Measurements from ENCODE around the gene CCDC127. TPM values are rescaled to one million over a fixed set of nuclear protein-coding genes. Genes with fewer than 3 reads are reported as not detected.

The CCDC127 gene
- total RNA-seq, 1 donor from 2014 or later: 2.9 TPM

GRCh38 chr5:160921-161802 lies 56.8 kb downstream of the CCDC127 start:
- DNase-seq (ENCODE audit: low read depth): no peak
- H3K27me3 ChIP-seq (ENCODE audit: control insufficient read depth, insufficient read depth, low read length): no peaks in the 10 kb centered on the region
- no peak for FAIRE-seq
- H3K4me3 ChIP-seq (ENCODE audit: low read depth, low read length): no peak overlapping the region
- no peaks in the 10 kb centered on the region for H3K36me3 ChIP-seq (ENCODE audit: control insufficient read depth, insufficient read depth, low read length)
- no peak for TF ChIP-seq CTCF (IDR thresholded peaks at IDR 0.05; ENCODE audit: insufficient read depth, low read length, severe bottlenecking)

GRCh38 chr5:160173-160510 lies 57.8 kb downstream of the CCDC127 start:
- DNase-seq (ENCODE audit: low read depth): no peak
- no peak overlapping the region for H3K4me3 ChIP-seq (ENCODE audit: low read depth, low read length)
- TF ChIP-seq CTCF (IDR thresholded peaks at IDR 0.05; ENCODE audit: insufficient read depth, low read length, severe bottlenecking): no peak
- no peaks in the 10 kb centered on the region for H3K36me3 ChIP-seq (ENCODE audit: control insufficient read depth, insufficient read depth, low read length)
- no peaks in the 10 kb centered on the region for H3K27me3 ChIP-seq (ENCODE audit: control insufficient read depth, insufficient read depth, low read length)
- no peak for FAIRE-seq

- FAIRE-seq (no peak), DNase-seq (ENCODE audit: low read depth) (no peak)
- H3K27me3 ChIP-seq (ENCODE audit: control insufficient read depth, insufficient read depth, low read length): peaks cover 2% of the 10 kb centered on the region
- no peak for TF ChIP-seq CTCF (IDR thresholded peaks at IDR 0.05; ENCODE audit: insufficient read depth, low read length, severe bottlenecking)
- no peak overlapping the region for H3K4me3 ChIP-seq (ENCODE audit: low read depth, low read length)
- H3K36me3 ChIP-seq (ENCODE audit: control insufficient read depth, insufficient read depth, low read length): no peaks in the 10 kb centered on the region
Observed at GRCh38 chr5:159448-160172, 58.3 kb downstream of the CCDC127 start.

- DNase-seq (ENCODE audit: low read depth) (no peak), FAIRE-seq (no peak)
- Histone ChIP-seq H3K4me3 (ENCODE audit: low read depth, low read length) (no peak overlapping the region), H3K27me3 (ENCODE audit: control insufficient read depth, insufficient read depth, low read length) (peaks cover 2% of the 10 kb centered on the region), H3K36me3 (ENCODE audit: control insufficient read depth, insufficient read depth, low read length) (no peaks in the 10 kb centered on the region)
- no peak for TF ChIP-seq CTCF (IDR thresholded peaks at IDR 0.05; ENCODE audit: insufficient read depth, low read length, severe bottlenecking)
Observed at GRCh38 chr5:158807-159447, 59.0 kb downstream of the CCDC127 start.

GRCh38 chr5:157801-158200 lies 60.2 kb downstream of the CCDC127 start:
- DNase-seq (ENCODE audit: low read depth): no peak
- Histone ChIP-seq H3K36me3 (ENCODE audit: control insufficient read depth, insufficient read depth, low read length) (no peaks in the 10 kb centered on the region), H3K27me3 (ENCODE audit: control insufficient read depth, insufficient read depth, low read length) (peaks cover 2% of the 10 kb centered on the region), H3K4me3 (ENCODE audit: low read depth, low read length) (no peak overlapping the region)
- FAIRE-seq: no peak
- TF ChIP-seq CTCF (IDR thresholded peaks at IDR 0.05; ENCODE audit: insufficient read depth, low read length, severe bottlenecking): no peak
